A549 treated with AZD9567 at 1 μM for 4 hours (cell line): ENCODE results near the gene IER3IP1. TPM values are rescaled to one million over a fixed set of nuclear protein-coding genes. Genes with fewer than 3 reads are reported as not detected.

Experiments
- total RNA-seq: library from RNA; stranded (reverse); fragments of 200-300 nt; extraction: Qiagen RNA extraction; gene quantifications from 5 replicates; pipeline ENCODE4 v1.2.3, GENCODE V29; 2022; ENCODE audit not compliant: insufficient read depth

The IER3IP1 gene
- 17.3 to 19.0 TPM (median 18.1 TPM) in 5 replicates for total RNA-seq

GRCh38 chr18:47175898-47176575, at the start of gene IER3IP1:
TSS of gene IER3IP1 (minus strand) at chr18:47176364. CDS start at chr18:47176277, 87 bp downstream.

GRCh38 chr18:47150029-47150823, 25.9 kb downstream of the IER3IP1 start, which contains the start of gene HDHD2:
TSS of gene HDHD2 (minus strand) at chr18:47150500. CDS start at chr18:47136439, 14,061 bp downstream.

Other genes with a start within 250 kb of the IER3IP1 start
- gene ELOA2, start 140.7 kb downstream of the IER3IP1 start, total RNA-seq = not detected in 5 replicates
- gene HDHD2, start 25.9 kb downstream of the IER3IP1 start, total RNA-seq = 7.4 to 14.5 TPM (median 10.3 TPM) in 5 replicates
- not detected in 5 replicates for gene SKOR2, start 75.3 kb upstream of the IER3IP1 start, total RNA-seq